Measurements from ENCODE around the gene DDX10.

DDX10 gene

GRCh38 chr11:108618529-108618928, 46.3 kb upstream of the DDX10 start:
- TF ChIP-seq REST (IDR thresholded peaks at IDR 0.05; ENCODE audit: insufficient replicate concordance, low read depth) (no peak), SPI1 (IDR thresholded peaks at IDR 0.05; ENCODE audit: borderline replicate concordance, low read depth) (no peak), CTCF (IDR thresholded peaks at IDR 0.05; ENCODE audit: insufficient read depth, low read length) (no peak), POLR2AphosphoS5 (IDR thresholded peaks at IDR 0.05; ENCODE audit: low read depth) (no peak), GABPA (IDR thresholded peaks at IDR 0.05; ENCODE audit: low read depth) (no peak)
- DNase-seq (ENCODE audit: low read depth in 1 of 2, low spot score in 1 of 2), result no peak
- no peak overlapping the region for H3K27ac ChIP-seq (replicated peaks)
- H3K4me3 ChIP-seq (replicated peaks; ENCODE audit: insufficient read depth, low read length), result no peak overlapping the region
- H3K27me3 ChIP-seq (ENCODE audit: insufficient read depth, poor library complexity, severe bottlenecking), result peaks cover 2% of the 10 kb centered on the region

- Histone ChIP-seq H3K27me3 (ENCODE audit: insufficient read depth, poor library complexity, severe bottlenecking) (peaks cover 2% of the 10 kb centered on the region), H3K4me3 (replicated peaks; ENCODE audit: insufficient read depth, low read length) (no peak overlapping the region), H3K27ac (replicated peaks) (no peak overlapping the region)
- no peak for DNase-seq (ENCODE audit: low read depth in 1 of 2, low spot score in 1 of 2)
- TF ChIP-seq CTCF (IDR thresholded peaks at IDR 0.05; ENCODE audit: insufficient read depth, low read length), result no peak
Measured at GRCh38 chr11:108620958-108621772, 43.7 kb upstream of the DDX10 start.

GRCh38 chr11:108622341-108622740, 42.5 kb upstream of the DDX10 start:
- Histone ChIP-seq H3K4me3 (replicated peaks; ENCODE audit: insufficient read depth, low read length) (no peak overlapping the region), H3K27ac (replicated peaks) (no peak overlapping the region)
- no peak for TF ChIP-seq GABPA (IDR thresholded peaks at IDR 0.05; ENCODE audit: low read depth)
- TF ChIP-seq CTCF (IDR thresholded peaks at IDR 0.05; ENCODE audit: insufficient read depth, low read length), result no peak
- TF ChIP-seq REST (IDR thresholded peaks at IDR 0.05; ENCODE audit: insufficient replicate concordance, low read depth), result no peak
- TF ChIP-seq SPI1 (IDR thresholded peaks at IDR 0.05; ENCODE audit: borderline replicate concordance, low read depth), result no peak
- no peak for TF ChIP-seq POLR2AphosphoS5 (IDR thresholded peaks at IDR 0.05; ENCODE audit: low read depth)

More at GRCh38 chr11:108622341-108622740, 42.5 kb upstream of the DDX10 start:
- H3K27me3 ChIP-seq (ENCODE audit: insufficient read depth, poor library complexity, severe bottlenecking), result peaks cover 2% of the 10 kb centered on the region
- no peak for DNase-seq (ENCODE audit: low read depth in 1 of 2, low spot score in 1 of 2)

Measured in HL-60 (cell line).